ENCODE measurements around the gene WNT6.

The WNT6 gene

GRCh38 chr2:218858671-218859555, 692 bp upstream of the WNT6 start:
- DNase-seq, result no peak

GRCh38 chr2:218859988-218860831, 605 bp downstream of the WNT6 start:
- no peak for DNase-seq

- no peak for DNase-seq
Observed at GRCh38 chr2:218860950-218861381, 1.4 kb downstream of the WNT6 start.

GRCh38 chr2:218861645-218862318, 2.2 kb downstream of the WNT6 start:
- no peak for DNase-seq

- DNase-seq, result no peak
Observed at GRCh38 chr2:218863021-218863520, 3.5 kb downstream of the WNT6 start.

- DNase-seq, result no peak
Observed at GRCh38 chr2:218865396-218865795, 5.8 kb downstream of the WNT6 start.

GRCh38 chr2:218865999-218866398, 6.4 kb downstream of the WNT6 start:
- no peak for DNase-seq

GRCh38 chr2:218867900-218868299, 8.3 kb downstream of the WNT6 start:
- no peak for DNase-seq

- DNase-seq, result no peak
Observed at GRCh38 chr2:218869064-218869463, 9.5 kb downstream of the WNT6 start.

GRCh38 chr2:218870984-218871344, 11.4 kb downstream of the WNT6 start:
- DNase-seq, result no peak

GRCh38 chr2:218871345-218872302, 12.0 kb downstream of the WNT6 start:
- DNase-seq, result no peak

- DNase-seq, result no peak
Observed at GRCh38 chr2:218872645-218873358, 13.2 kb downstream of the WNT6 start.

- DNase-seq, result no peak
Observed at GRCh38 chr2:218873359-218874194, 14.0 kb downstream of the WNT6 start.

GRCh38 chr2:218875692-218876246, 16.2 kb downstream of the WNT6 start:
- no peak for DNase-seq

GRCh38 chr2:218876562-218877219, 17.1 kb downstream of the WNT6 start:
- peak; percentile 72 for DNase-seq

- no peak for DNase-seq
Observed at GRCh38 chr2:218877331-218877730, 17.7 kb downstream of the WNT6 start.

GRCh38 chr2:218877891-218878290, 18.3 kb downstream of the WNT6 start:
- no peak for DNase-seq

GRCh38 chr2:218878486-218878885, 18.9 kb downstream of the WNT6 start:
- no peak for DNase-seq
